Prostate gland (tissue), 2 donors: ENCODE measurements around the gene LMLN. TPM values are rescaled to one million over a fixed set of nuclear protein-coding genes. Genes with fewer than 3 reads are reported as not detected.

Source experiments
- DNase-seq: peaks from one replicate; pipeline ENCODE4 v3.0.0-alpha.2; 2019; ENCODE audit warnings: low spot score
- H3K27ac ChIP-seq, 2 donors: fragments of 200-600 bp; sonication (generic); 2 replicates each; pipeline ENCODE4 v1.5.1; 2017 to 2019
- H3K27me3 ChIP-seq: fragments of 200-600 bp; sonication (generic); replicated peaks from 2 replicates; pipeline ENCODE4 v1.5.1; 2019; ENCODE audit not compliant: insufficient read depth
- H3K36me3 ChIP-seq, 2 donors: fragments of 200-600 bp; sonication (generic); 1 replicate in 1 of 2; 2 replicates in 1 of 2; pipeline versions ENCODE4 v1.5.1 to v1.8.1; 2017 to 2019
- H3K4me1 ChIP-seq: fragments of 200-600 bp; sonication (generic); replicated peaks from 2 replicates; pipeline ENCODE4 v1.5.1; 2019
- H3K4me3 ChIP-seq, 2 donors: fragments of 200-600 bp; sonication (generic); 2 replicates each; pipeline ENCODE4 v1.5.1; 2017 to 2019
- H3K9me3 ChIP-seq: fragments of 200-600 bp; sonication (generic); 2 replicates; pipeline ENCODE4 v1.5.1; 2017
- CTCF ChIP-seq, 4 experiments: fragments of 200-600 bp in 2 of 4; fragments of 450-650 bp in 2 of 4; sonication (generic) in 2 of 4; IDR thresholded peaks; 1 replicate in 3 of 4; 2 replicates in 1 of 4; pipeline ENCODE4 v1.5.1; 2016 to 2019; ENCODE audit warnings: antibody characterized with exemption in 4 of 4, mild to moderate bottlenecking in 2 of 4, moderate library complexity in 2 of 4
- POLR2A ChIP-seq: fragments of 450-650 bp; IDR thresholded peaks from one replicate; pipeline ENCODE4 v1.6.1; 2016; ENCODE audit warnings: antibody characterized with exemption, mild to moderate bottlenecking
- POLR2AphosphoS5 ChIP-seq: sonication (generic); formaldehyde crosslinking; IDR thresholded peaks from one replicate; pipeline ENCODE4 v1.6.1; 2017; ENCODE audit warnings: antibody characterized with exemption
- WGBS: methylation state at CpG from one replicate; pipeline ENCODE4 v1.1.5; 2018; 5-methylcytosine and 5-hydroxymethylcytosine counted together
- intact Hi-C: fragments of 100-400 bp; cut with DNase I; formaldehyde crosslinking; loops from one replicate; pipeline ENCODE4 v1.14.2; 2022
- total RNA-seq, 2 donors: library from RNA; depleted of rRNA; stranded (reverse); fragments of >200 nt; gene quantifications; one replicate each; pipeline ENCODE4 v1.1.0, GENCODE V29; 2016

The LMLN gene
- total RNA-seq, 2 donors from 2014 or later: 6.8 to 16.9 TPM

DNA sequence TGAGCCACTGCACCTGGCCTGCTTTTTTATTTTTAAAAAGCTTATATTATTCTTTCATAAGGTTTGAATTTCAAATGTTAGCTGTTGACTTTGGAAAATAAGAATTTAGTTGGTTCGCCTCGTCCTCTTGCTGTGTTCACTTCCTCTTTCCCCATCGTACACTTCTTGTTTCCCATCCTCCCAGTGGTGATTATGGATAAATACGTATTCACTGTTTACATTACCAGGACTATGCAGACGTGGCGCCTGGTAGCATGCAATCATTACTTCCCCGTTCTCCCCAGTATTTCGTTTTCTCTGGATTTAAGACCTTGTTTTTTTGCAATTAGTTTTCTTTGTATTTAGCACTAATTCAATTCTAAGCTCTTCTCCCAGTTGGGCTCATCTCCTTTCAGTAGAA lies 70.1 kb downstream of the LMLN start:
- intact Hi-C loops: no loop called here
- no peaks in the 10 kb centered on the region for H3K9me3 ChIP-seq
- WGBS: 84% methylated on average over 8 of the region's 8 CpGs
- no peak overlapping the region for H3K27ac ChIP-seq
- no peaks in the 10 kb centered on the region for H3K4me1 ChIP-seq
- H3K36me3 ChIP-seq: no peaks in the 10 kb centered on the region
- H3K27me3 ChIP-seq: no peaks in the 10 kb centered on the region
- TF ChIP-seq POLR2A (no peak), POLR2AphosphoS5 (no peak), CTCF (IDR thresholded peaks at IDR 0.05) (no peak)
- no peak for DNase-seq
- H3K4me3 ChIP-seq: no peak overlapping the region

DNA sequence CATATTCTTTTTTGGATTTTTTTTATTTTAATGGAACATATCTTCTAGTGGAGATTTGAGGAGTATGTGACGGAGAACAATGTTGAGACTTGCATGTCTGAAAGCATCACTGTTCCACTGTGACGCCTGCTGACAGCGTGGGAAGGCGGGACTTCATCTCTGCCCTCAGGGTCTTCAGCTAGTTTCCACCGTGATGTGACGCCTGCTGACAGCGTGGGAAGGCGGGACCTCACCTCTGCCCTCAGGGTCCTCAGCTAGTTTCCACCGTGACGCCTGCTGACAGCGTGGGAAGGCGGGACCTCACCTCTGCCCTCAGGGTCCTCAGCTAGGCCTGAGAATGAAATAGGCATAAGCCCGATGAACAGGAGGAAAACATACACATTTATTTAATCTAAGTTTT lies 70.7 kb downstream of the LMLN start:
- DNase-seq: no peak
- Histone ChIP-seq H3K27me3 (no peaks in the 10 kb centered on the region), H3K4me1 (no peaks in the 10 kb centered on the region), H3K4me3 (no peak overlapping the region), H3K36me3 (no peaks in the 10 kb centered on the region), H3K27ac (no peak overlapping the region), H3K9me3 (no peaks in the 10 kb centered on the region)
- TF ChIP-seq CTCF (IDR thresholded peaks at IDR 0.05) (no peak), POLR2AphosphoS5 (no peak), POLR2A (no peak)
- intact Hi-C loops: no loop called here
- WGBS: 90% methylated on average over 13 of the region's 13 CpGs

DNA sequence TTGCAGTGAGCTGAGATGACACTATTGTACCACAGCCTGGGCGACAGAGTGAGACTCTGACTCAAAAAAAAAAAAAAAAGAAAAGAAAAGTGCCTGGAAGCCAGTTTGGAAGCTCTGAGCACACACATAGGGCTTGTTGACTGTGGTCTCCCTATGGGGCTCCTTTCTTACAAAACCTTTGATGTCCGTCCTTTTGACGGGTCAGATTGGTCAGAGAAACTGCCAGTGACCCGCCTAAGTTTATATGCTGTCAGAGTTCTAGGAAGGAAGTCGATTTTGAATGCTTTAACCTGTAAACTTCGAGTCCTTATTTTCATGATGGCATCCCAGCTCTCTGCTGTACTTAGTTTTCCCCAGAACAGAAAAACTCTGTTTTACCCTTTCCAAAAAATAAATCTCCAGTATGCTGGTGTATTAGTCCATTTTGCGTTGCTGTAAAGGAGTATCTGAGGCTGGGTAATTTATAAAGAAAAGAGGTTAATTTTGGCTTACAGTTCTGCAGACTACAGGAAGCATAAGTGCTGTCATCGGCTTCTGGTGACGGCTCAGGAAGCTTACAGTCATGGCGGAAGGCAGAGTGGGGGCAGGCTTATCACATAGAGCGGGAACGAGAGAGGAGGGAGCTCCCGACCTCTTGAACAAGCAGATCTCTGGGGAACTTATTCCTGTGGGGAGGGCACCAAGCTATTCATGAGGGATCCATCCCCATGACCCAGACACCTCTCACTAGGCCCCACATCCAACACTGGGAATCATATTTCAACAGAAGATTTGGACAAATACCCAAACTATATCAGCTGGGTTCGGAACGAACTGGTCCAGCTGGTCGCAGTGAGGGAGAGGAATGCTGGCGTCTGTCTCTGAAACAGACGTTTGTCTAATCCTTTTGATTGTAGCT lies 72.3 kb downstream of the LMLN start:
- no peak overlapping the region for H3K27ac ChIP-seq
- H3K27me3 ChIP-seq: no peaks in the 10 kb centered on the region
- 66% methylated on average over 18 of the region's 18 CpGs for WGBS
- no peak for DNase-seq
- intact Hi-C loops: no loop called here
- no peaks in the 10 kb centered on the region for H3K9me3 ChIP-seq
- no peaks in the 10 kb centered on the region for H3K36me3 ChIP-seq
- no peaks in the 10 kb centered on the region for H3K4me1 ChIP-seq
- TF ChIP-seq POLR2AphosphoS5 (no peak), POLR2A (no peak), CTCF (IDR thresholded peaks at IDR 0.05) (no peak)
- H3K4me3 ChIP-seq: no peak overlapping the region

DNA sequence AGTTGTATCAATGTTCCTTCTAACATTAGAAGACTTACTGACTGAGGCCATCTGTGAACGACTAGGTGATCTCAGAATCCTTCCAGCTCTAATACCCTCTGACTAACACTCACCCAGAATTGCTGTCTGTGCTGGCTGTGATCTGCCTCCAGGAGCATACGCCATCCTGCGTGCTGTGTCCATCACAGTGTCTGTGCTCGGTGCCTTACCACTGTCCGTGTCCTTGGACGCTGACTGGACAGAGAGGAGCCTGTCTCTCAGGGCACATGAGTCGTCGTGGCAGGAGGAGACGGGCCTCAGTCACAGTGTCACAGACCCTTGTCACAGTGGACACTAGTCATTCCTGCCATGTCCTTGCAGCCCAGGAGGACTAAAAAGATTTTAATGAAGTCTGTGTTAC lies 83.1 kb downstream of the LMLN start:
- no peak overlapping the region for H3K27ac ChIP-seq
- intact Hi-C loops: no loop called here
- no peaks in the 10 kb centered on the region for H3K27me3 ChIP-seq
- no peak overlapping the region for H3K4me3 ChIP-seq
- 92% methylated on average over 9 of the region's 9 CpGs for WGBS
- no peaks in the 10 kb centered on the region for H3K9me3 ChIP-seq
- TF ChIP-seq POLR2AphosphoS5 (no peak), POLR2A (no peak), CTCF (IDR thresholded peaks at IDR 0.05) (no peak)
- H3K36me3 ChIP-seq: no peaks in the 10 kb centered on the region
- no peaks in the 10 kb centered on the region for H3K4me1 ChIP-seq
- DNase-seq: no peak
